GM12873 (cell line): ENCODE measurements around the gene WDR82.

Experiments
- CTCF ChIP-seq: IDR thresholded peaks from 2 replicates; pipeline ENCODE4 v1.5.1; 2012; ENCODE audit warnings: low read depth, mild to moderate bottlenecking, moderate library complexity, low read length, control low read depth; ENCODE audit not compliant: insufficient read depth; ENCODE audit errors: missing control alignments

Gene WDR82

GRCh38 chr3:52303811-52304210 lies 25.4 kb upstream of the WDR82 start:
- no peak for TF ChIP-seq CTCF

- no peak for TF ChIP-seq CTCF
Measured at GRCh38 chr3:52302426-52303145, 24.1 kb upstream of the WDR82 start.

GRCh38 chr3:52299879-52300611 lies 21.6 kb upstream of the WDR82 start:
- TF ChIP-seq CTCF, result peak; percentile 23

GRCh38 chr3:52299247-52299878 lies 20.9 kb upstream of the WDR82 start:
- no peak for TF ChIP-seq CTCF

GRCh38 chr3:52298149-52299098 lies 20.0 kb upstream of the WDR82 start:
- TF ChIP-seq CTCF, result no peak

- TF ChIP-seq CTCF, result no peak
Measured at GRCh38 chr3:52297242-52298148, 19.0 kb upstream of the WDR82 start.
